Glomerular visceral epithelial cell (primary cell): Measurements from ENCODE around the gene ACKR1.
A peak's percentile ranks its signal among the peaks of the same experiment; 100 is the strongest.

Experiments used
- DNase-seq: peaks from one replicate; pipeline ENCODE4 v3.0.0-alpha.2; 2016; ENCODE audit errors: extremely low spot score

ACKR1 gene

GRCh38 chr1:159222075-159222865 lies 17.6 kb downstream of the ACKR1 start:
- no peak for DNase-seq

GRCh38 chr1:159223004-159223403 lies 18.3 kb downstream of the ACKR1 start:
- no peak for DNase-seq

- no peak for DNase-seq
Observed at GRCh38 chr1:159228554-159228953, 23.9 kb downstream of the ACKR1 start.

GRCh38 chr1:159229260-159229885 lies 24.7 kb downstream of the ACKR1 start:
- peak; percentile 2 for DNase-seq

GRCh38 chr1:159229896-159230295 lies 25.2 kb downstream of the ACKR1 start:
- no peak for DNase-seq

- DNase-seq = no peak
Observed at GRCh38 chr1:159239551-159240220, 35.0 kb downstream of the ACKR1 start.

DNA sequence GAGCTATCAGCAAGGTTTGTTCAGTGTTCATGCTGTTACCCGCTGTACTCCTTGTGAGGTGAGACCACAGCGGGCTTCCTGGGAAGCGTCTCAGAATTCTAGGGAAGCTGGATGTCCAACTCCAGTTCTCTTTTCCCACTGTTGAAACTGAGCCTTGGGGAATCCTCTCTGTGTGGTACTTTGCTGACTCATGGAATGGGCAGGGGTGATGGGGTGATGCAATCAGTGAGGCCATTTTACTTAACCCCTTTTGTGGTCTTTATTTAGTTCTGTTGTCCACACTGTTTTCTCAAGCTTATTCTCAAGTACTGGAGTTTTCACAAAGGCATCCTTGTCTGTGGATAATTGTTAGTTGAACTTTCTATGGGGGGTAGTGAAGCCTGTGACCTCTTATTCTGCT lies 42.6 kb downstream of the ACKR1 start:
- DNase-seq = no peak

GRCh38 chr1:159248311-159248710 lies 43.6 kb downstream of the ACKR1 start:
- DNase-seq = no peak

- no peak for DNase-seq
Observed at GRCh38 chr1:159250638-159251216, 46.1 kb downstream of the ACKR1 start.
